Fibroblast of lung (primary cell): ENCODE measurements around the gene NXPH1.

Experiments used
- EZH2 ChIP-seq: IDR thresholded peaks from 2 replicates; pipeline ENCODE4 v1.5.1; 2012; ENCODE audit warnings: low read length, control low read depth, mild to moderate bottlenecking; ENCODE audit errors: missing control alignments
- TF ChIP-seq, protein P1 (sequence below), 2 donors: IDR thresholded peaks in 1 of 2; conservative IDR thresholded peaks in 1 of 2; 1 replicate in 1 of 2; 2 replicates in 1 of 2; pipeline ENCODE4 v1.5.1; 2011 to 2012; ENCODE audit warnings: low read length in 2 of 2, control low read depth in 1 of 2, inconsistent platforms in 1 of 2, low read depth in 1 of 2, mild to moderate bottlenecking in 1 of 2

DNA sequence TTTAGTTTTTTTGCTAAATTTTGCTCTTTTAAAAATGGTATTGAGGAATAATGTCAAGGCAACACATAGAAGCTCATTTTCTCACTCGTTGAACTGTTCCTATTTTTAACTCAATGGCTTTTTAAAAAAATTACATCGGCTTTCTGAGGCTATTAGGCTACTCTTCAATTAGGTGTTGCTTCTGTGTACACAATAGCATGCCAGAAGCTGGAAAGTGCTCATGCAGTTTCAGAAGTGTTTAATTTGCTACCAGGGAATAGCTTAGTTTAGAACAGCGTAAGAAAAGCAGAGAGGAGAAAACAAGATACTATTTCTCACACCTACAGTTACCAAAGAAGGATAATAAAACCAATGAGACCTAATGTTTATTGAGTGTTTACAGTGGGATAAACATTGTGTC is 157.4 kb downstream of the NXPH1 start:
- TF ChIP-seq, protein P1, sequence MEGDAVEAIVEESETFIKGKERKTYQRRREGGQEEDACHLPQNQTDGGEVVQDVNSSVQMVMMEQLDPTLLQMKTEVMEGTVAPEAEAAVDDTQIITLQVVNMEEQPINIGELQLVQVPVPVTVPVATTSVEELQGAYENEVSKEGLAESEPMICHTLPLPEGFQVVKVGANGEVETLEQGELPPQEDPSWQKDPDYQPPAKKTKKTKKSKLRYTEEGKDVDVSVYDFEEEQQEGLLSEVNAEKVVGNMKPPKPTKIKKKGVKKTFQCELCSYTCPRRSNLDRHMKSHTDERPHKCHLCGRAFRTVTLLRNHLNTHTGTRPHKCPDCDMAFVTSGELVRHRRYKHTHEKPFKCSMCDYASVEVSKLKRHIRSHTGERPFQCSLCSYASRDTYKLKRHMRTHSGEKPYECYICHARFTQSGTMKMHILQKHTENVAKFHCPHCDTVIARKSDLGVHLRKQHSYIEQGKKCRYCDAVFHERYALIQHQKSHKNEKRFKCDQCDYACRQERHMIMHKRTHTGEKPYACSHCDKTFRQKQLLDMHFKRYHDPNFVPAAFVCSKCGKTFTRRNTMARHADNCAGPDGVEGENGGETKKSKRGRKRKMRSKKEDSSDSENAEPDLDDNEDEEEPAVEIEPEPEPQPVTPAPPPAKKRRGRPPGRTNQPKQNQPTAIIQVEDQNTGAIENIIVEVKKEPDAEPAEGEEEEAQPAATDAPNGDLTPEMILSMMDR (conservative IDR thresholded peaks at IDR 0.05 in 1 of 2, IDR thresholded peaks at IDR 0.05 in 1 of 2; ENCODE audit: low read depth in 1 of 2, low read length in 2 of 2), result no peak
- no peak for TF ChIP-seq EZH2
